GM18907 (cell line): Measurements from ENCODE around the gene MAT2B.
A peak's percentile ranks its signal among the peaks of the same experiment; 100 is the strongest.

Experiments
- ATAC-seq: cut with Tn5 transposase; IDR thresholded peaks from one replicate; pipeline ENCODE4 v1.9.1; 2021; ENCODE audit warnings: mild to moderate bottlenecking, moderate library complexity; ENCODE audit not compliant: unreplicated experiment

The MAT2B gene

DNA sequence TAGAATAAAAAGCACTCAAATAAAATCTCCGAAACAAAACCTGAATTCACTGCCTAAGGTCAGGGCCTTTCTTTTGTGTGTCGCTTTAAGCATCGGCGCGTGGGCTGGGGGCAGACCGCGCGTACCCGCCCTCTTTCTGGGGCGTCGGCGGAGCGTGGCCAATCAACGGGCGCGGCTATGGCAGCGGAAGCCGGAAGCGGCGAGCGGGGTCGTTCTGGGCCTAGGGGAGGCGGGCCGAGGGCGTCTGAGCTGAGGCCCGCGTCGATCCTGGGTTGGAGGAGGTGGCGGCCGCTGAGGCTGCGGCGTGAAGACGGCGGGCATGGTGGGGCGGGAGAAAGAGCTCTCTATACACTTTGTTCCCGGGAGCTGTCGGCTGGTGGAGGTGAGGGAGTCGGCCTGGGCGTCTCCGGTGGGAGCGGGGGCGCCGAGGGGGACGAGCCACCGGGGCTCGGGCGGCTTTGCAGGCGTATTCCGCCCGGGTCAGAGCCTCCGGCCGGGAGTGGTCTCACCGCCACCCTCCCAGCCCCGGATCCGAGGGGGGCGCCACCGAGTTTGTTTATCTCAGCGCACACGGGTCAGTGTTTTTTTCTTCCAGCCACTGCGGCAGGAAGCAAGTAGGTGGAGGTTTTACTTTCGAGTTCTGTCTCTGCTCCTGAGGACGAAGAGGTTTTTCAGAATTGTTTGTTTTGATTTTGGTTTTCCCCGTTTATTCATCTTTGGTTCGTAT is at the start of gene MAT2B:
Gene MAT2B (plus strand): TSS at position 252 of the 727 bp plus-strand sequence. CDS start 68 bp downstream, at position 320.
- peak; percentile 92 for ATAC-seq

DNA sequence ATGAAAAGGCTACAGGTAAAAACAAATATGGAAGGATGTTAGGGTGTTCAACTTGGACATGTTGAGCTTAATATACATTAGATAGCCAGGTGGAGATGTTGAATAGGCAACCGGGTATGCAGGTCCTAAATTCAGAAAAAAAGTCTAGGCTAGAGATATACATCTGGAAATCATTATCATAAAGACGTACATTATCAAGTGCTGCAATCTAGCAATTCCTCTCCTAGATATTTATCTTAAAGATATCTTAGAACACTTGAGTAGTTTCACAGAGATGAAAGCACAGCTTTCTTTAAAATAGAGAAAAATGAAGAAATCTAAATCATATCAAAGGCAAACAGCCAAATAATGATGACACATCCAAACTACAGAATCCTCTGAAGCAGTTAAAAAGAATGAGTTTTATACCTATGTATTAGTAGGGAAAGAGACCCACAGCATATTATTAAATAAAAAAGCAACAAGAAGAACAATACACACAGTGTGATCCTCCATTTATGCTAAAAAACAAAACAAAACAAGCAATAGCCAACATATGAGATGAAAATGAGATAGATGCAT is 49.3 kb upstream of the MAT2B start:
- ATAC-seq: no peak

DNA sequence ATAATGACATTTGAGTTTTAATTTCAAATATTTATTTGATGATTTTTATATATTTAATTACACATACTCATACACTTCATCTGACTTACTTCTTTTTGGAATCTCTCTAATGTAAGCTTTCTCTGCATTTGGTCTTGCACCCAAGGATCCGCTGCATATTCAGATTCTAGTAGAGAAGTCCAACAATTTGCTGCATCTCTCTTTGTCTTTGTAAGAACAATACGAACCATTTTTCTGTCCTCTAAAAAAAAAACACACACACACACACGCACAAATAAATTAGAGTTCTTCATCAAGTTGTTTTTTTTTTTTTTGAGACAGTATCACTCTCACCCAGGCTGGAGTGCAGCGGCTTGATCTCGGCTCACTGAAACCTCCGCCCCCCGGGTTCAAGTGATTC is 48.6 kb upstream of the MAT2B start:
- no peak for ATAC-seq

DNA sequence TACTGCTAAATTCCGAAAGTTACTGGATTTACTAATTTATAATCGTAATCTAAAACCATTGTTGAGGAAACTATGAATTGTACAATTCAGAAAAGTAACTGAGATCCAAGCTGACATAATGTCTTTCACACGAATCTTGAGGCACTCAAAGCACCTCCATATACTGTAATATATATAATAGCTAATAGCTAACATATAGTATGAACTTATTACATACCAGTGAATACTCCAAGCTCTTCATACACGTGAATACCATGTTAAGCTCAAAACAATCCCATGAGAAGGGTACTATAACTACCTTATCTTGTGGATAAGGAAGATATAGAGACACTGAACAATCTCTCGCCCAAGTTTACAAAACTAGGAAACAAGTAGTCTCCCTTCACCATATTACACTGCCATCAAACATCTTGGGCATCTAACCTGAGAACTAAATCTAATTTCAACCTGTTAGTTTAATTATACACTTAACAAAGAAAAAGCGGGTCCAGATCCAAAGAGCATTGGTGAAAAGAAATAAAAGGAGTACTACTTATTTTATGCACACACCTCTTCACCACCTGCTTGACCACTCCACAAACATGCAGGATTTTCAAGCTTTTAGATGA is 46.5 kb upstream of the MAT2B start:
- no peak for ATAC-seq

DNA sequence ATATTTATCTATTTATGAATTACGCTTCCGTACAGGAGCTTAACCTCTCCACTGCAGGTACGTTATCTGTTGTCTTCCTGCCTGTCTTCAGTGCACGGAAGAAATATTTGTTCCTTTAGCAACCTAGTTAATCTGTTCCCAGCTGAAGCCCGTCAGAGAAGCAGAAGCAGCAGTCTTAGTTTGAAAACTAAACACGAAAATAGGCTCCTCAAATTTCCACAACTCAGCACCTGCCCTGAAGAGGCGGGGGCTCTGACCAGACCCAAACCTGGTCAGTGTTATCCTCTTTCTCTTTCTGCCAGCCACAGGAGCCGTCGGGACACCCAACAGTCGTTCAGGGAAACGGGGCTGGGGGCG is 46.0 kb upstream of the MAT2B start:
- peak; percentile 13 for ATAC-seq

GRCh38 chr5:163459819-163460561 is 45.4 kb upstream of the MAT2B start, which contains the start of gene NUDCD2:
Gene NUDCD2, minus strand, starts transcription at chr5:163460102. Its CDS starts 52 bp downstream, at chr5:163460050.
- ATAC-seq: peak; percentile 87

DNA sequence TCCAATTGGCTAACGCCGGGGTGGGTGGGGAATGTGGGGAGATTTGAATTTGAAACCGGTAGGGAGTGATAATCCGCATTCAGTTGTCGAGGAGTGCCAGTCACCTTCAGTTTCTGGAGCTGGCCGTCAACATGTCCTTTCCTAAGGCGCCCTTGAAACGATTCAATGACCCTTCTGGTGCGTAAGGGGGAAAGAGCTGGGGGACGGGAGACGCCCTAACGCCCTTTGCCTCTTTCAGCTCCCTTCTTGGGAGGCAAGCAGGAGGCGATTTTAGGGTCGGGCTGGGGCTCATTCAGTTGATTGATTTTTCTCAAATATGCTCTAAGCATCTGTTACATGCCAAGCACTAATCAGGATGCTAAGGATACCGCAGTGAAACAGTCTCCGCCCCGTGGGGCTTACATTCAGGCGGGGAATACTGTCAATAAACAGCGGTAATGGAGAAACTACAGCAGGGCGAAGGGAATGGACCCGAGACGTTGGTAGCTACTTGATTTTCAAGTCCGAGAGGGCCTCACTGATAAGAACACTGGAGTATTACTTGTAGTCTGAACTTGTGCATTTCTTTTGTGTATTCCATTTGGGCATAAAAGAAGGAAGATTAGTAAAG is 44.8 kb upstream of the MAT2B start, which contains the start of gene HMMR:
Gene HMMR (plus strand): TSS at position 71 of the 610 bp plus-strand sequence. CDS start 61 bp downstream, at position 132.
- peak; percentile 3 for ATAC-seq

DNA sequence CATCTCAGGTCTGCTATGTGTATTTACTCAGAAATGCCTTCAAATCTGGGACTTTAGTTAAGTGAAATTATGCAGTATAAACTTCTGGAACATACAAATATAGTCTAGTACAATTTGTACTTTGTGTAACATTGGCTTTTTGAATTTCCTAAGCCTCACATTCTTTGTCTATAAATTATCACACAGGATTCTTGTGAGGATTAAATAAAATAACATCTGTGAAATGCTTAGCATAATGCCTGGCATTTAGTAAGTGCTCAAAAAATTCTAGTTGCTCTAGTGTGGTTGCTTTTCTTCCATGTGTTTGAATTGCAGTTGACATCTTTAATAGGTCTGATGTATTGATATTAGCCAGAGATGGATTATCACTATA is 42.4 kb upstream of the MAT2B start:
- ATAC-seq: no peak

GRCh38 chr5:163467682-163468081 is 37.7 kb upstream of the MAT2B start:
- no peak for ATAC-seq

DNA sequence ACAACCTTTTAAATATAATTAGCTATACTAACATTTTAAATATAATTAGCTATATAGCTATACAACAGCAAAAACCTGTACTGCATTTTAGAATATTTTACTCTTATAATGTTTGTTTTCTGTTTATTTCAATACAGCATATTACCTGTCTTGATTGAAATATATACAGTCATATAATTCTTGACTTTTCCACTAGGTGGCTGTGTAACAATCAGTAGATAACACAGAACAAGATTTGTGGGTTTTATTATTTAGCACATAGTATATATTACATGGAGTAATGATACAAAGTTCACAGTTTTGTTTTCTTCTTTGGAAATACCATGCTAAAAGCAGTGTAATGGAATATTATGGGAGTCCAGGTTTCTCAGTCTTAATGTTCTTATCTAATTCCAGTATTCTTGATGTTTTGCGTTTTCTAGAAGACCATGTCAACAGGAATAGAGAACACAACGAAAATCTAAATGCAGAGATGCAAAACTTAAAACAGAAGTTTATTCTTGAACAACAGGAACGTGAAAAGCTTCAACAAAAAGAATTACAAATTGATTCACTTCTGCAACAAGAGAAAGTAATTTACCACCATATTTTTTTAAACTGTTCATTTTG is 31.7 kb upstream of the MAT2B start:
- ATAC-seq: peak; percentile 75

GRCh38 chr5:163475411-163475810 is 30.0 kb upstream of the MAT2B start:
- no peak for ATAC-seq

GRCh38 chr5:163478126-163478981 is 27.1 kb upstream of the MAT2B start:
- no peak for ATAC-seq

DNA sequence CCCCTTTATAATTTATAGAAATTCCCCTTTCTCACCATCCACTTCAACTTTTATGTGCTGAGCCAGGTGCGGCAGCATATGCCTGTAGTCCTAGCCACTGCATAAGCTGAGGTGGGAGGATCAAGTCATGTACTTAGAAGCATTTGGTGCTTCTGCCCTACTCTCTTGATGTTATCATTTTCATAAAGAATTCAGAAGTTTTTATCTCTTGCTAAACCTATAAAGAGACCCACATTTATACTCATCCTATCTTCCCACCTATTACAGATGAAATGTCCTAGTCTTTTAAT is 26.5 kb upstream of the MAT2B start:
- no peak for ATAC-seq

DNA sequence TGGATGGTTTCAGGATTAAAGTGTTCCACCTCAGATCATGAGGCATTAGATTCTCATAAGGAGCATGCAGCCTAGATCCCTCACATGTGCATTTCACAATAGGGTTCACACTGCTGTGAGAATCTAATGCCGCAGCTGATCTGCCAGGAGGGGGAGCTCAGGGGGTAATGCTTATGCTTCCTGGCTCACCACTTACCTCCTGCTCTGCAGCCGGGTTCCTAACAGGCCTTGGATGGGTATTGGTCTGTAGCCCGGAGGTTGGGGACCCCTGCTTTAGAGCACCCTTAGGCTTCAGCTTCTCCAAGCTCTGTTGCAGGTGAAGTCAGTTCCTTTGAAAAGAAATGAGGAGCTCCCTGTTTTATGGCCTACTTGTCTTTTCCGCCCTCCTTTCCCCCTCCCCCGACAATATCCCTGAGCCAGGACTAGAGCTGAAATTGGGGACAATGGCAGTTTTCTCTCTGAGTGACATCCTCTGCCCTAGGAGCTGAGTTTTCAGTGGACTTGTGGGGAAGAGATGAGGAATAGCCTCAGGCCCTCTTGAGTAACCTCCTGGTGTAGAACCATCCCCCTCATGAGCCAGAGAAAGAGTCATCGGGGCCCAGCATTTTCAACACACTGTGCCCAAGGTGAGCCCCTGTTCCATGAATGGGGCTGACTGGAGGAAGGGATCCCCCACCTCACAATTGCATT is 16.2 kb upstream of the MAT2B start:
- ATAC-seq: peak; percentile 73

GRCh38 chr5:163489745-163490075 is 15.7 kb upstream of the MAT2B start:
- no peak for ATAC-seq

- no peak for ATAC-seq
Measured at GRCh38 chr5:163496286-163496685, 9.1 kb upstream of the MAT2B start.

- ATAC-seq: peak; percentile 41
Measured at GRCh38 chr5:163497315-163497714, 8.1 kb upstream of the MAT2B start.

DNA sequence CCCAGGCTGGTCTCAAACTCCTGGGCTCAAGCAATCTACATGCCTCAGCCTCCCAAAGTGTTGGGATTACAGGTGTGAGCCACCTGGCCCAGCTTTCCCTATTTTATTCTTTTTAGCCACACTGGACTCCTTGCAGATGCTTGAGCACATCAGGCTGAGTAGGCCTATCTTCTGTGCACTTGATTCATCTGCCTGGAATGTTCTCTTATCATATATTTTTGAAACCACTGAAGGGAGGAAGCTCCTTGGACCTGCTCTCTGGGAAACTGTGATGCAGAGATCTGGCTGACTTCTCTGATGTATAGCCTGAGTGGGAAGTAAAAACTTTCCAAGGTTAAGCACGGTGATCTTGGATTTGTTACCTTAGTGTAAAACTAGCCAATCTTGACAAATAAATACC is 6.5 kb upstream of the MAT2B start:
- ATAC-seq: no peak

DNA sequence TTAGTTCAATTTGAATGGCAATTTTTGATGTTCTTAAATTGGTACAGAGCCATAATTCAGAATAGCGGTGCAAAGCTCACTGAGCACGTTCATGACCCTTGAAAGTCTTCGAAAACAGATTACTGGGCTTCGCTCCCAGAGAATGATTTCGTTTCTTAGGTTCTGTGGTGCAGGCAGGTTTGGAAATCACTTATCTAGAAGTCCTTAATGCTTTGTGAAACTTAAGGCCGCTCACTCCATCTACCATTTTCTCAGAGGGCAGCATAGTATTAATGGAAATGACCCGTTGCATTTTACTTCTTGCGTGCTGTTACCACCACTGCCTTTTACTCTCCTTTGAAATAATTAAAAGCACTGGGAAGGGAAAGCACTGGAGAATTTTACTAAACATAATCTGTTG is 2.9 kb upstream of the MAT2B start:
- no peak for ATAC-seq
